ENCODE data around the gene RAB44.
"Not testable (repeated sequence)": the region's sequence is repeated elsewhere in the genome, so short reads cannot be mapped to it uniquely, and the experiment has no call there.

Gene RAB44

DNA sequence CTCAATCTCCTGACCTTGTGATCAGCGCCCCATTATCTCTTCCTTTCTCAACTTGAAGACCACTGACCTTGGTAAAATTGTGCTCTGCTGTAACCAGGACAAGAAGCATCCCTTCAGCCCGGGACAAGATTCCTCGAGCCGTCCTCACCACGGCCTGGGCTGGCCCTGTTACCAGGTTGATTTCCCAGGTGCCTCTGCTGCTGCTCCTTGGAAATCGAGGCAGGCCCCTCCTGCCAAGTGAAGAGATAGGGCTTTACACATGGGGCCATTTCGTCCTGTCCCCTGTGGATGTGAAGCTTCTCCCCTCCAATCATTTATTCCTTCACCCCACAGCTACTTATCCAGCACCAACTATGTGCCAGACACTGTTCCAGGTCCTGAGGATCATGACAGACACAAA is 21.5 kb downstream of the RAB44 start:
- TF ChIP-seq, protein P1, sequence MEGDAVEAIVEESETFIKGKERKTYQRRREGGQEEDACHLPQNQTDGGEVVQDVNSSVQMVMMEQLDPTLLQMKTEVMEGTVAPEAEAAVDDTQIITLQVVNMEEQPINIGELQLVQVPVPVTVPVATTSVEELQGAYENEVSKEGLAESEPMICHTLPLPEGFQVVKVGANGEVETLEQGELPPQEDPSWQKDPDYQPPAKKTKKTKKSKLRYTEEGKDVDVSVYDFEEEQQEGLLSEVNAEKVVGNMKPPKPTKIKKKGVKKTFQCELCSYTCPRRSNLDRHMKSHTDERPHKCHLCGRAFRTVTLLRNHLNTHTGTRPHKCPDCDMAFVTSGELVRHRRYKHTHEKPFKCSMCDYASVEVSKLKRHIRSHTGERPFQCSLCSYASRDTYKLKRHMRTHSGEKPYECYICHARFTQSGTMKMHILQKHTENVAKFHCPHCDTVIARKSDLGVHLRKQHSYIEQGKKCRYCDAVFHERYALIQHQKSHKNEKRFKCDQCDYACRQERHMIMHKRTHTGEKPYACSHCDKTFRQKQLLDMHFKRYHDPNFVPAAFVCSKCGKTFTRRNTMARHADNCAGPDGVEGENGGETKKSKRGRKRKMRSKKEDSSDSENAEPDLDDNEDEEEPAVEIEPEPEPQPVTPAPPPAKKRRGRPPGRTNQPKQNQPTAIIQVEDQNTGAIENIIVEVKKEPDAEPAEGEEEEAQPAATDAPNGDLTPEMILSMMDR (IDR thresholded peaks at IDR 0.05; ENCODE audit: low read length, missing control alignments): no peak
- no peak overlapping the region for H3K4me3 ChIP-seq (replicated peaks; ENCODE audit: low read depth, low read length)
- DNase-seq (ENCODE audit: low read depth): no peak

DNA sequence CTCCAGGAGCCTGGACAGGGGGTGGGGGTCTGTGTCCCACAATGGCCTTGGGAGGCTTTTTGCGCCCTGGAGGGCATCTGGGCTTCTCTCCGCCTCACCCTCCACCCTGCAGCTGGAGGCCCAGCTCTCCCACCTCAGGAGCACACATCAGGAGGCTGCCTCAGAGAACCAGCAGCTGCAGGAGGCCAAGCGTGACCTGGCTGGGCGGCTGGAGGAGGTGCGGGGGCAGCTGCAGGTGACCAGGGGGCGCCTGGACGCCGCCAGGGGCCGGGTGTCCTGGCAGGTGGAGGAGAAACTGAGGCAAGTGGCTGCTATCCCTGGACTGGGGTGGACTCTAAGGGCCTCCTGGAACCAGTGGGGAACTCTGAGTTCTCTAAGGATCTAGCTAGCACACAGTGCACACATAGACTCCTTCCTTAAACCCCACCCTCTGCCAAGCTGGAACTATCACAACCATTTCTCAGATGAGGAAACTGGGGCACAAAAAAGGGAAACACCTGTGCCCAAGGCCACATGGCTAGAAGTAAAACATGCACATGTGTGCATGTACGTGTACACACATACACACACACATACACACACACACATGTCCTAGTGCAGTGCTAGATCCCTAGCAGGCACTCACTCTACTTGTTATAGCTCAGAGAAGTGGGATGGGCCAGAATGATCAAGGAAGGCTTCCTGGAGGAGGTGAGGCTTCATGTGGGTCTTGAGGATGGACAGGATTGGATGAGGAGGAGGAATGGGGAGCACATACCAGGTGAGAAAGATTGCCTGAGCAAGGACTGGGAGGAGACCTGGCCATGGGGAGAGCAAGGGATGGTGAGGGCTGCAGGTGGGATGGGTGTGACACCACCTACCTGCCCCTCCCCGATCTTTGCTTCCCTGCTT is 22.9 kb downstream of the RAB44 start:
- TF ChIP-seq, protein P1 (IDR thresholded peaks at IDR 0.05; ENCODE audit: low read length, missing control alignments): no peak
- no peak for DNase-seq (ENCODE audit: low read depth)
- H3K4me3 ChIP-seq (replicated peaks; ENCODE audit: low read depth, low read length): no peak overlapping the region

DNA sequence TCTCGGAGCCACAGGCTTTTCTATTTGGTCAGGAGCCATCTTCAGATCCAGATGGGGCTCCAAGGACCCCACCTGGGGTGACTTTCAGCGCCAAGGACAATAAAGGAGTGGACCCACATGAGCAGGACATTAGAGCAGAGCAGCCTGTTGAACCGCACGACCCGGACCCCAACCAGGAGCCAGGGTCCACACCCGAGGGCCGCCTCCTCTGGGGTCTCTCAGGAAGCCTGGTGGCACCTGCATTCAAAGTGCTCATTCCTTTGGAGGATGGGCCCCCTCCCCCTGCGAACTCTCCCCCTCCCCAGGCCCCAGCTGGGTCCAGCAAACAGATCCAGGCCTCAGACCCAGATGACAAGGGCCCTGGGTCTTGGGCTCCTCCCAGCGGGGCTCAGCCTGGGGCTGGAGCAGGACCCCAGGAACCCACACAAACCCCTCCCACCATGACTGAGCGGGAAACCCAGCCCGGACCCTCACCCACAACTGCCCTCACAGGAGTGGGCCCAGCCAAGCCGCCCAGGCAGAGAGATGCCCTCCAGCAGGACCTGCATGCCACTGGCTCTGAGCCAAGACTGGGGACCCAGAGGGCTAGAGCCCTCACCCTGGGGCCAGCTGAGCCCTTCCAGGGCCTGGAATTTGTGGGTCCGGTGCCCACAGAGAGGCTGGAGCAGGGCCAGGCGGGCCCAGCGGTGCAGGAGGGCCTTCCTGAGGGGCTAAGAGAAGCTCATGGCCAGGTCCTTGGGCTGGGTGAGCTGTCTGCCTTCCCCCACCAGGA is 23.9 kb downstream of the RAB44 start:
- TF ChIP-seq, protein P1 (IDR thresholded peaks at IDR 0.05; ENCODE audit: low read length, missing control alignments): no peak

DNA sequence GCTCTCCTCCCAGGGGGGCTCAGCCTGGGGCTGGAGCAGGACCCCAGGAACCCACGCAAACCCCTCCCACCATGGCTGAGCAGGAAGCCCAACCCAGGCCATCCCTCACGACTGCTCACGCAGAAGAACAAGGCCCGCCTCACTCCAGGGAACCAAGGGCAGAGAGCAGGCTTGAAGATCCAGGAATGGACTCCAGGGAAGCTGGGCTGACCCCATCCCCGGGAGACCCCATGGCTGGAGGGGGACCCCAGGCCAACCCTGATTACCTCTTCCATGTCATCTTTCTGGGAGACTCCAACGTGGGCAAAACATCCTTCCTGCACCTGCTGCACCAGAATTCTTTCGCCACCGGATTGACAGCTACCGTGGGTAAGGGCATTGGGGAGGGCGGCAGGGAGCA is 24.7 kb downstream of the RAB44 start:
- TF ChIP-seq, protein P1 (IDR thresholded peaks at IDR 0.05; ENCODE audit: low read length, missing control alignments): no peak
- H3K4me3 ChIP-seq (replicated peaks; ENCODE audit: low read depth, low read length): no peak overlapping the region
- no peak for DNase-seq (ENCODE audit: low read depth)

More for the DNA sequence above, 23.9 kb downstream of the RAB44 start:
- no peak overlapping the region for H3K4me3 ChIP-seq (replicated peaks; ENCODE audit: low read depth, low read length)
- no peak for DNase-seq (ENCODE audit: low read depth)

DNA sequence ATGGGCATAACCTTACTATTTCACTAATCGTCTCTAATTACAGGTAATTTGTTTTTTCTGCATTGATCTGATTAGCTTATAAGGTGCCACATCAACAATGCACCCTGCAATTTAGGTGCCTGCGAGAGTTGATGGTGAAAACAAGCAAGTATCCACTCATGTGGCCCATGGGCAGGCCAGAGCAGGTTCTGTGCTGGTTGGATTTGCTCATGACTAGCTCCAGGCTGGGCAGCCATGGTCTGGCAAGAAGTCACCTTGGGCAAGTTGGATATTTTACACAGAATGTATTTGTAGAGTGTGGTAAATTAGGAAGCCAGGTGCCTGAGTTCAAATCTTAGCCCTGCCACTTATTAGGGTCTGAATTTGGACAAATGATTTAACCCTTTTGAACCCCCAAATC is 25.3 kb downstream of the RAB44 start:
- TF ChIP-seq, protein P1 (IDR thresholded peaks at IDR 0.05; ENCODE audit: low read length, missing control alignments): no peak
- H3K4me3 ChIP-seq (replicated peaks; ENCODE audit: low read depth, low read length): no peak overlapping the region
- DNase-seq (ENCODE audit: low read depth): no peak

DNA sequence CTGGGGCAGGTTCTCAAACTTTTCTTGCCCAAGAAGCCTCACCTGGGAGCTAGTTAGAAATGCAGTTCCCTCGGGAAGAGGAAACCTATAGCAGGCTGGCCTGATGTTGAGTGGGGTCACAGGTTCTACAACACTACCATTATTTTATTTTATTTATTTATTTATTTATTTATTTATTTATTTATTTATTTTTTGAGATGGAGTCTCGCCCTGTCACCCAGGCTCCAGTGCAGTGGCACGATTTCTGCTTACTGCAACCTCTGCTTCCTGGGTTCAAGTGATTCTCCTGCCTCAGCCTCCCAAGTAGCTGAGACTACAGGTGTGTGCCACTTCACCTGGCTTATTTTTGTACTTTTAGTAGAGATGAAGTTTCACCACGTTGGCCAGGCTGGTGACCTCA is 26.4 kb downstream of the RAB44 start:
- H3K4me3 ChIP-seq (replicated peaks; ENCODE audit: low read depth, low read length); DNase-seq (ENCODE audit: low read depth): not testable (repeated sequence)
